ENCODE data around the gene RXFP1. TPM values are rescaled to one million over a fixed set of nuclear protein-coding genes. Genes with fewer than 3 reads are reported as not detected.

Gene RXFP1
- total RNA-seq, 1 experiment from 2014 or later, result not detected

- H3K4me3 ChIP-seq (ENCODE audit: low read depth, low read length, poor library complexity, severe bottlenecking), result peak overlapping the region; percentile 85
- H3K9me3 ChIP-seq (ENCODE audit: low read depth, low read length, poor library complexity, severe bottlenecking), result no peaks in the 10 kb centered on the region
- no peaks in the 10 kb centered on the region for H3K27me3 ChIP-seq (replicated peaks; ENCODE audit: insufficient read depth, low read depth, low read length, poor library complexity)
- POLR2A ChIA-PET (ENCODE audit: low non-redundant PET), result no interaction called here
- BruUV-seq (replicated peaks), result no TSS peak
- peaks cover 14% of the 10 kb centered on the region for H3K4me1 ChIP-seq (ENCODE audit: insufficient read depth, low read length, poor library complexity, severe bottlenecking)
- peak; percentile 89 for DNase-seq (ENCODE audit: low spot score)
- peak overlapping the region; percentile 92 for H3K27ac ChIP-seq (ENCODE audit: low read depth, low read length, poor library complexity, severe bottlenecking)
- intact Hi-C loops (cut with micrococcal nuclease; ENCODE audit: unreplicated experiment), result no loop called here
- H3K36me3 ChIP-seq (ENCODE audit: insufficient read depth, low read length, poor library complexity, severe bottlenecking), result peaks cover 31% of the 10 kb centered on the region
- CTCF ChIA-PET, result no interaction called here
- no peak for TF ChIP-seq EZH2 (IDR thresholded peaks at IDR 0.05; ENCODE audit: borderline replicate concordance, low read depth, low read length, poor library complexity, severe bottlenecking)
- TF ChIP-seq, protein P1, sequence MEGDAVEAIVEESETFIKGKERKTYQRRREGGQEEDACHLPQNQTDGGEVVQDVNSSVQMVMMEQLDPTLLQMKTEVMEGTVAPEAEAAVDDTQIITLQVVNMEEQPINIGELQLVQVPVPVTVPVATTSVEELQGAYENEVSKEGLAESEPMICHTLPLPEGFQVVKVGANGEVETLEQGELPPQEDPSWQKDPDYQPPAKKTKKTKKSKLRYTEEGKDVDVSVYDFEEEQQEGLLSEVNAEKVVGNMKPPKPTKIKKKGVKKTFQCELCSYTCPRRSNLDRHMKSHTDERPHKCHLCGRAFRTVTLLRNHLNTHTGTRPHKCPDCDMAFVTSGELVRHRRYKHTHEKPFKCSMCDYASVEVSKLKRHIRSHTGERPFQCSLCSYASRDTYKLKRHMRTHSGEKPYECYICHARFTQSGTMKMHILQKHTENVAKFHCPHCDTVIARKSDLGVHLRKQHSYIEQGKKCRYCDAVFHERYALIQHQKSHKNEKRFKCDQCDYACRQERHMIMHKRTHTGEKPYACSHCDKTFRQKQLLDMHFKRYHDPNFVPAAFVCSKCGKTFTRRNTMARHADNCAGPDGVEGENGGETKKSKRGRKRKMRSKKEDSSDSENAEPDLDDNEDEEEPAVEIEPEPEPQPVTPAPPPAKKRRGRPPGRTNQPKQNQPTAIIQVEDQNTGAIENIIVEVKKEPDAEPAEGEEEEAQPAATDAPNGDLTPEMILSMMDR (conservative IDR thresholded peaks at IDR 0.05; ENCODE audit: low read depth, low read length), result no peak
These were observed 149.4 kb downstream of the RXFP1 start for GRCh38 chr4:158670975-158671664.

- TF ChIP-seq, protein P1 (conservative IDR thresholded peaks at IDR 0.05; ENCODE audit: low read depth, low read length), result no peak
- no peak for TF ChIP-seq EZH2 (IDR thresholded peaks at IDR 0.05; ENCODE audit: borderline replicate concordance, low read depth, low read length, poor library complexity, severe bottlenecking)
- ChIA-PET POLR2A (ENCODE audit: low non-redundant PET) (no interaction called here), CTCF (no interaction called here)
- Histone ChIP-seq H3K4me1 (ENCODE audit: insufficient read depth, low read length, poor library complexity, severe bottlenecking) (peaks cover 14% of the 10 kb centered on the region), H3K27me3 (replicated peaks; ENCODE audit: insufficient read depth, low read depth, low read length, poor library complexity) (no peaks in the 10 kb centered on the region), H3K36me3 (ENCODE audit: insufficient read depth, low read length, poor library complexity, severe bottlenecking) (peaks cover 26% of the 10 kb centered on the region), H3K4me3 (ENCODE audit: low read depth, low read length, poor library complexity, severe bottlenecking) (peak within 1 kb of the TSS; percentile 85), H3K27ac (ENCODE audit: low read depth, low read length, poor library complexity, severe bottlenecking) (peak within 1 kb of the TSS; percentile 92), H3K9me3 (ENCODE audit: low read depth, low read length, poor library complexity, severe bottlenecking) (no peaks in the 10 kb centered on the region)
- no peak for DNase-seq (ENCODE audit: low spot score)
- BruUV-seq (replicated peaks), result no TSS peak
- intact Hi-C loops (cut with micrococcal nuclease; ENCODE audit: unreplicated experiment), result no loop called here
These were observed 149.9 kb downstream of the RXFP1 start, which contains the start of gene C4orf46 for GRCh38 chr4:158671665-158671914. Gene C4orf46, minus strand, starts transcription at chr4:158671887. Its CDS starts 86 bp downstream, at chr4:158671801.

GRCh38 chr4:158671915-158672806 is 150.5 kb downstream of the RXFP1 start, which contains the start of gene ETFDH:
Gene ETFDH, plus strand, starts transcription at chr4:158672296. Its CDS starts 161 bp downstream, at chr4:158672457.
- BruUV-seq (replicated peaks), result TSS peak; percentile 64

More at GRCh38 chr4:158671915-158672806, 150.5 kb downstream of the RXFP1 start, which contains the start of gene ETFDH:
- ChIA-PET CTCF (no interaction called here), POLR2A (ENCODE audit: low non-redundant PET) (no interaction called here)
- peaks cover 21% of the 10 kb centered on the region for H3K36me3 ChIP-seq (ENCODE audit: insufficient read depth, low read length, poor library complexity, severe bottlenecking)
- no peaks in the 10 kb centered on the region for H3K27me3 ChIP-seq (replicated peaks; ENCODE audit: insufficient read depth, low read depth, low read length, poor library complexity)
- TF ChIP-seq, protein P1 (conservative IDR thresholded peaks at IDR 0.05; ENCODE audit: low read depth, low read length), result peak; percentile 89
- TF ChIP-seq EZH2 (IDR thresholded peaks at IDR 0.05; ENCODE audit: borderline replicate concordance, low read depth, low read length, poor library complexity, severe bottlenecking), result no peak
- H3K4me3 ChIP-seq (ENCODE audit: low read depth, low read length, poor library complexity, severe bottlenecking), result peak within 1 kb of the TSS; percentile 85
- intact Hi-C loops (cut with micrococcal nuclease; ENCODE audit: unreplicated experiment), result loop anchor here (1.0 kb wide), 1 partner anchor 50 kb away; no protein-coding TSS in a partner anchor
- H3K27ac ChIP-seq (ENCODE audit: low read depth, low read length, poor library complexity, severe bottlenecking), result peak within 1 kb of the TSS; percentile 92
- peak; percentile 100 for DNase-seq (ENCODE audit: low spot score)
- no peaks in the 10 kb centered on the region for H3K9me3 ChIP-seq (ENCODE audit: low read depth, low read length, poor library complexity, severe bottlenecking)
- H3K4me1 ChIP-seq (ENCODE audit: insufficient read depth, low read length, poor library complexity, severe bottlenecking), result peaks cover 14% of the 10 kb centered on the region
